GM21619 (cell line): Measurements from ENCODE around the gene PALLD.
"Not testable (repeated sequence)": the region's sequence is repeated elsewhere in the genome, so short reads cannot be mapped to it uniquely, and the experiment has no call there.

ENCODE experiments used
- ATAC-seq: cut with Tn5 transposase; IDR thresholded peaks from one replicate; pipeline ENCODE4 v1.9.1; 2021; ENCODE audit not compliant: unreplicated experiment

PALLD gene

DNA sequence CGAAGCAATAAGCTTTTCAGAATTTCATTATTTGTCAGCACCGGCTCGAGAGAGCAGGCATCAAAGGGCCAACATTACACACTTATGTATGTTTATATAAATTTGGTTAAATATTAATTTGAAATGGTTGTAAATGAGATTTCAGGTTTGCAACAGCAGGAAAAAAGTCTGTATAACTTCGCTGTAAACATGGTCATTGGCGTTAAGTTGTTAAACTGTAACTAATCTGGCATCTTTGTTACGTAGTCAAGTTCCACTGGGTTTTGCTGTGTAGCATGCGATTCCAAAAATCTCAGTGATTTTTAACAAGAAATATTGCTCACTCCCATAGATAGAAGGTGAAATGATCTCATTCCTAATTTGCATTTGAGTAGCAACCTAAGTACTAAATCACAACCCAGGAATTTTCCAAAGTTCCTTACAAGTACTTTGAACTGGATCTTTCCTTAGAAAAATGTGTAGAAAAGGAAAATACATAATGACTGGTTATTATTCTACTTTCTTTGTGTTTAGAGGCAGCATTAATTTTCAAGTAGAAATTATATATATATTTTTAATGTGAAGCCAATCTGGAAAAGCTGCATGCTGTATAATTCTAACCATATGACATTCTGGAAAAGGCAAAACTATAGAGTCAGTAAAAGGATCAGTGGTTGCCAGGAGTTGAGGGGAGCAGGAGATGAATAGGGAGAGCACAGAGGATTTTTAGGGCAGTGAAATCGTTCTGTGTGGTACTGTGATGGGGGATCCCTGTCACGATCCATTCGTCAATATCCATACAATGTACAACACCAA, 291.1 kb downstream of the PALLD start:
- no peak for ATAC-seq

- ATAC-seq = no peak
Observed at GRCh38 chr4:168790898-168791297, 294.0 kb downstream of the PALLD start.

DNA sequence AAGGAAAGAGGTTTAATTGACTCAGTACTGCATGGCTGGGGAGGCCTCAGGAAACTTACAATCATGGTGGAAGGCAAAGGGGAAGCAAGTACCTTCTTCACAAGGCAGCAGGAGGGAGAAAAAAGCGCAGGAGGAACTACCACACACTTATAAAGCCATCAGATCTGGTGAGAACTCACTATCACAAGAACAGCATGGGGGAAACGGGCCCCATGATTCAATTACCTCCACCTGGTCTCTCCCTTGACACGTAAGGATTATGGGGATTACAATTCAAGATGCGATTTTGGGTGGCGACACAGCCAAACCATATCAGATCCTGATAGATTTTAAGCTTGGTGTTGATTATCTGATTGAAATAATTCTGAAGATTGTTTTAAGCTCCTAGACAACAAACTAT, 294.5 kb downstream of the PALLD start:
- ATAC-seq = no peak

DNA sequence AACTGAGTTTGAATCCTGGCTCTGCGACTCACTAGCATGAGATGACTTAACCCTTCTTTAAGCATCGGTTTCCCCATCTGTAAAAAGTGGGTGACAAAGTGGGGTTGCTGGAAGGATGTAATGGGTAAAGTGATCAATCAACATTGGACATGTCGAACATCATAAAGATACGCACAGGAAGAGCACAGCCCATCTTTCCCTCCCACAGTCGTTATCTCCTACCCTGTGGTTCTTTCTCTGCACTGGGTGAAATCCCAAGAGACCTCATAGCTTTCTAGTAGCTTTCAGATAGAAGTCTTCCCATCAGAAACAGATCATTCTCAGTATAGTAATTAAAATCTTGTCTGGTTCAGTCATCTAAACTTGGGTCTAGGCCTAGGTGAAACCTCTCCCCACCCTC, 296.7 kb downstream of the PALLD start:
- no peak for ATAC-seq

GRCh38 chr4:168794092-168794707, 297.3 kb downstream of the PALLD start:
- no peak for ATAC-seq

GRCh38 chr4:168794881-168795280, 298.0 kb downstream of the PALLD start:
- no peak for ATAC-seq

DNA sequence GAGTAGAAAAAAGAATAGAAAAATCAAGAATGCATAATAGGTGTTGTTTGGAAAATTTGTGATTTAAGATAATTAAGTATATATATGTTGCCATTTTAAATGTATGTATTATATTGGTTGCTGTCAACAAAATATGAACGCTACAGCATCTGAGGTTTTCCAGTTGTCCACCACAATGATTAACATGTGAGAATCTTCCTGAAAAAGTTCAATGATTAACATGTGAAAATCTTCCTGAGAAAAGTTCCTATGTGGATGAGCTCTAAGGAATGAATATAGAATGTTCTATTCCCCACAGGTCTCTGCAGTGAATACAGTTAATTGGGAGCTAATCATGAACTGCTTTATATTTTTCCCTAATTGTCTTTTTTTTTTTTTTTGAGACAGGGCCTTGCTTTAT, 298.5 kb downstream of the PALLD start:
- no peak for ATAC-seq

DNA sequence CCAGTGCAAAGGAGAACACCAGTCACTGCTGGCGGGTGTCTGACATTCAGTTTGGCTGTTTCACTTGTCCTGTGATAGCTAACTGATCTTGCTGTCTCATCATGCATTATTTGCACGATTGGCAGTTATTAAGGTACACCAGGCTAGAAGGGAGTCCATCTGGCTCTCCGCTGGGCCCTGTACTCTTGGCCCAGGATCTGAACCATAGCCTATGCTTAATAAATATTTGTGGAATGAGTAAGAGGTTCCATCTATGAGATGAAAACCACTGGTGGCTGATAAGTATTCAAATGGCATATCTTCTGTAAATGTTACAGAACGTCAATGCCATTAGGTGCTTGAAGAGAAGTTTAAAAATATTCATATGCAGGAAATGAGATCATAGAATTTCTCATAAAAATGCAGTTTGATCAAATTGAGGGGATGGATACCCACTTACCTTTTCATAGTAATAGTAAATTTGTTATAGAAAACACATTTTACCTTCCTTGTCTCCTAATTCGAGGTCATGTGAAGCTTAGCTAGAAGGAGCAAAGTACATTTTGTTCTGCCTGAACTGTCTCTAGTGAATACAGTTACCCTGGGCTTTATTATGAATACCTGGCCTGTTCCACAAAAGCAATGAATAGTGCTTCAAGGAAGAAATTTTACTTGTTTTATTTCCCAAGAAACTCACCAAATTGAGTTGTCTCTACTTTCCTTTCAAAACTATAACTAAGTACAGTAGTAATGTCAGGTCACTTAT, 299.7 kb downstream of the PALLD start:
- no peak for ATAC-seq

- ATAC-seq = no peak
Observed at GRCh38 chr4:168797194-168797593, 300.3 kb downstream of the PALLD start.

DNA sequence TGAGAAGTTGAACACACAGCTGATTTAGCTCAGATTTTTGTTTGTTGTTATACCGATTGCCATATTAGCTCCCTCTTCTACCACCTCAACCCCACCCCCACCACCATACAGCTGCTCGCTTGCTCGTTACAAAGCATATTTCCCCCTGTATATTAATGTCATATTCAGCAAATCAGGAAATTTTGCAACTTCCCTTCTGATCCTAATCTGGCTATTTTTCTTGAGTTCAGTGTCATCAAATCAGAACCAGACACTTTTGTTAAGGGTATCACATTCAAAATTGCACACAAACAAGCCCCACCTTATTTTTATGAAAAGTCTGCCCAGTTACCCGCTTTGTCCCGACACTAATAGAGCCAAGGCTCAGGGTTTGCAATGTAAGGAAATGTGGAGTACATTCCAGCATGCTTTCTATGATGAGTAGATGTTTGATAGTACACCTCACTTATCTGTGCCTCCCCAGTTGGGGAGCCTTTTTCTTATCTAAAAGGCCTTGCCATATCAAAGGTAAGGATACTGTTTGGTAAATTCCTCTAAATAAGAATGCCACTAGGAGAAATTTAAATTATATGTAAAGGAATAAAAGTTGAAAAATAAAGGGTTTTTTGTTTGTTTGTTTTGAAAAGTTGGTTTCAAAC, 301.0 kb downstream of the PALLD start:
- ATAC-seq = no peak

DNA sequence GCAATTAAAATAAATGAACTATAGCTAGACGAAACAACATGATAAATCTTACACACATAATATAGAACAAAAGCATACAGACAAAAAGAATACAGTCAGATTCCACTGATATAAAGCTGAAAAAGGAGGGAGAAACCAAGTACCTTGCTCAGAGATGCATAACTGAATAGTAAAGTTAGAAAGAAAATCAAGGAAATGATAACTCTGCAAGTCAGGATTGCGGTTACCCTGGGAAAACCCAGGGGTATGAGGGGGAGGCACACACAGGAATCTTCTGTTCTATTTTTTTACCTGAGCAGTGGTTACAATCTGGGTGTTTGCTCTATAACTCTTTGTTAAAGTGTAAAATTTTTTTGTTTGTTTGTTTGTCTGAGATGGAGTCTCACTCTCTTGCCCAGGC, 304.1 kb downstream of the PALLD start:
- ATAC-seq = no peak

- ATAC-seq = no peak
Observed at GRCh38 chr4:168802222-168802621, 305.4 kb downstream of the PALLD start.

DNA sequence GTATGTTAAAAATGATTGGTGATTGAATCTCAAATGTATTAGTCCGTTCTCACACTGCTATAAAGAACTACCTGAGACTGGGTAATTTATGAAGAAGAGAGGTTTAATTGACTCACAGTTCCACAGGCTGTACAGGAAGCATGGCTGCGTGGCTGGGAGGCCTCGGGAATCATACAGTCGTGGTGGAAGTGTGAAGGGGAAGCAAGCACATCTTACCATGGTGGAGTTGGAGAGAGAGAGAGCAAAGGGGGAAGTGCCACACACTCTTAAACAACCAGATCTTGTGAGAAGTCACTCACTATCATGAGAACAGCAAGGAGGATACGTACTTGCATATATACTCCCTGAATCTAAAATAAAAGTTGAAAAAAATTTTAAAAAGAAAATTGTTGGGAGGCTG, 306.2 kb downstream of the PALLD start:
- not testable (repeated sequence) for ATAC-seq

DNA sequence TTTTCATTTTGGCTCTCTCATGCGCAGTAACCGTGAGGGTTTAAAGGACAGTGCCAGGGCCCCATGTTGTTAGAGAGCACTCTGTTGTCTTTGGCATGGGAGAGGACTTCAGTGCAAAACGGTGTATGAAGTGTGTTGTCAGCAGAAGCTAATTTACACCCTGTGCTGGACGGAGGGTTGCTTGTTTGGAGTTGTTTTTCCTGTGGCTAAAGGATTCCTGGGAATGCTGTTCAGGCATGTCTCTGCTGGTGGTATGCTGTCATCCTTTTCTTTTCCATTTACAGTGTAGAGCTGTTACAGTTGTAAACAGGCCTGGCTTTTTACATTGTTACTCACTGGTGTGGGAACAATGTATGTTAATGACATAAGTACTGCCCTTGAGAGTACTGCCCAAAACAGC, 306.9 kb downstream of the PALLD start:
- ATAC-seq = no peak

DNA sequence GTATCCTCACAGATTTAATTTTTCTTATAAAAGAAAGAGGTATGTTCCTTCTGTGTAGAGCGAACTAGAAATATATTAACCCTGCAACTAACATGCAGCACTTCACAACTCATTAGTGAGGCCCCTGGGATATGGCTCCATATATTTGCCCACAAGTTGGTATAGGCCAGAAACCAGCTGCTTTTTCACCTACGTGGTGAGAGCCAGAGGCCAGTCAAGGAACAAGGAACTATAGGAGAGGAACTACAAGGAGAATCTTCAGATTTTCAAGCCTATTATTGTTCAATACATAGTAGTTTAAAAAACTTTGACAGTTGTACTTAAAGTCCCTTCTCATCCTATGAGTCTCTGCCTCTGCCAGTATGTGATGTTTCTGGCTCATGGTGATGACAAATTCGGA, 307.3 kb downstream of the PALLD start:
- no peak for ATAC-seq

DNA sequence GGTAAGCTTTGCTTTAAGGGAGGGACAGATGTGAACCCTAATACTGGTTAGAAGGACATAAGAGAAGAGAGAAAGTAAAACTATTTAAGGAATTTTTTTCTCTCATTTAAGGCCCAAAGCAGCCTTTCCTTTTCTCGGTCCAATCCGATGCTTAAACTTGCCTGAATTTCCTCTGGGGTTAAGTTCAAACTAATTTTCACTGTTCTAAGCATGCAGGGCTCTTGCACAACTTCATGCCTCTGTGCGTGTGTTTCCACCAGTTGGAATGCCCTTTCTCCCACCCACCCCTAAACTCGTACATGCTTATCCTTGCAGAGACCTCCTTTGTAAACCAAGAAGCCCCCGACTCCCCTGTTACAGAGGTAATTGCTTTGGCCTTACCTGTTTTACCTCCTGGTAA, 308.5 kb downstream of the PALLD start:
- no peak for ATAC-seq

- not testable (repeated sequence) for ATAC-seq
Observed at GRCh38 chr4:168806247-168806646, 309.4 kb downstream of the PALLD start.

DNA sequence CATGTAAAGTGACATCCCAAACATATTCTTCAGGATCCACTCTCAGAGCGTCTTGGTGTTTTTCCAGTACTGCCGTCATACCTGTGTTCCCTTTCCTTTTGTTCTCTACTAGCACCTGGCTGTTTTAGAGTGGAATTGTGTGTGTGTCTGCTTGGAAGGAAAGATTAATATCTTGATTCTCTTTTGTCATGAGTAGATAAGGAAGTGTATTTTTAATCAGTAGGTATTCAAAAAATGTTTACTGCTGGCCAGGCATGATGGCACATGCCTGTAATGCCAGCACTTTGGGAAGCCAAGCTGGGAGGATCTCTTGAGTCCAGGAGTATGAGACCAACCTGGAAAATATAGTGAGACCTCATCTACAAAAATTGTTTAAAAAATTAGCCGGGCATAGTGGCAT, 314.4 kb downstream of the PALLD start:
- no peak for ATAC-seq

DNA sequence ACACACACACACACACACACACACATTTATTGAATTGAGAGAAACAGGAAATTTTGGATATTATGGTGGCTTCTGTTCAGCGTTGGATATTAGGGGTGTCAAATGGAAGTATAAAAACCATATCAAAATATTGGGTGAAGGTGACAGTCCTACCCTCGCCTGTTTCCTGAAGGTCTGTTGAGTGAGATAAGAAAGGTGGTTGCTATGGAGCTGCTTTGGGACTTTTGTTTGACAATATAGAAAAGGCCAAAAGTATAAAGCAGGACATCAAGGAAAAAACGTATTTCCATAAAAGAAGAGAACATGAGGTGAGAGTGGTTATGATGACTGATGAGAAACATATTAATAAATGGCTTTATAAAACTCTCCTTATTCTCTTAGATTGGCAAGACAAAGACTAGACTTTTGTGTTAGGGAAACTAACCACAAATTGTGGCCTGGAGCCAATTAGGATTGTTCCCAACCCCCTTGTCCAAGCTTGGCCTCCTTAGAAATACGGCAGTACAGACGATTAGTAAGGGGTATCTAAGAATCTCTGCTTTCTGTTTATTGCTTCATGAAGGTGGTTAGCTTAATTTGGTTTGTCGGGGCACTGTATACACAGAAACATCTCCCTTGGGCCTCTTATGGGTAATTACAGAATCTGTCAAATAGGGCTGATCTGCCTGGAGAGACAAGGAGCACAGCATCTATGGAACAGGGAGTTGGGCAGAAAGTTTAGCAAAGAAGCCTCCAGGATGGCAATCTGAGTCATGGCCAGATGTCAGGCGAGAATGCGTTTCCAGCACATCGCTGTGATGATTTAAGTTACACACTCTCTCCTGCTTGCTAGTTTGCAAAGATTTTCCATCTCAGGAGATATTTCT, 315.2 kb downstream of the PALLD start:
- no peak for ATAC-seq

DNA sequence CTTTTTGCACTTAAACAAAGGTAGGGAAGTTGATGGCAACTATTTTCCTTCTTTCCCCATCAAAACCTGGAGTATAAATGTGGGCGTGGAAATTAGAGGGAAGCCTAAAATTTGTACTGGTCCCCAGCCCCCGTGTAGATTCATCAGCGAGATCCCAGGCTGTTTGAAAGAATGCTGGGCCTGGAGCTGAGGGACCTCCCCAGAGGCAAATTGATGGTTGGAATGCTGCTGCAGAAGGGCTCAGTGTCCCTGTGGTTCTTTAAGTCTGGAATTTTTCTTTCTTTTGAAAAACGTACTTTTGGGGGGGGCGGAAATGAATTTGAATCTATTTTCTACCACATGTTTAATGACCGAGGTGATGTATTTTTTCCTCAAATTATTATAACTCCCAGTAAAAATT, 316.0 kb downstream of the PALLD start:
- no peak for ATAC-seq

GRCh38 chr4:168813890-168814289, 317.0 kb downstream of the PALLD start:
- ATAC-seq = no peak
